HepG2 (cell line): Measurements from ENCODE around the gene SMARCA4. TPM values are rescaled to one million over a fixed set of nuclear protein-coding genes. Genes with fewer than 3 reads are reported as not detected.

Source experiments
- AGO1 ChIP-seq: fragments of 200-400 bp; formaldehyde crosslinking; IDR thresholded peaks from 2 replicates; pipeline ENCODE4 v1.6.1; 2017; ENCODE audit warnings: mild to moderate bottlenecking, low read depth, low read length, moderate library complexity; ENCODE audit not compliant: poor library complexity, severe bottlenecking
- GPN1 ChIP-seq: sonication (generic); formaldehyde crosslinking; IDR thresholded peaks from 2 replicates; pipeline ENCODE4 v1.5.1; 2020; ENCODE audit warnings: missing genetic modification reagents, borderline replicate concordance
- HNRNPK ChIP-seq: fragments of 200-400 bp; formaldehyde crosslinking; IDR thresholded peaks from 2 replicates; pipeline ENCODE4 v1.6.1; 2018; ENCODE audit warnings: low read length, low read depth, moderate library complexity, mild to moderate bottlenecking; ENCODE audit not compliant: poor library complexity, severe bottlenecking
- ZSCAN29 ChIP-seq: sonication (generic); formaldehyde crosslinking; conservative IDR thresholded peaks from 2 replicates; pipeline ENCODE4 v1.4.0; 2020; ENCODE audit warnings: mild to moderate bottlenecking, missing genetic modification reagents
- polyA plus RNA-seq, 8 experiments: library from polyadenylated mRNA; depleted of rRNA in 3 of 8; stranded (reverse) in 7 of 8; unstranded in 1 of 8; fragments of >200 nt; fragmentation: Illumina TruSeq in 4 of 8; extraction: Trizol in 4 of 8; gene quantifications; 2 replicates each; pipeline versions ENCODE4 v1.2.1 to v1.2.3, GENCODE V29; 2011 to 2016; ENCODE audit warnings: low read depth in 4 of 8, missing spikeins in 1 of 8, mixed read lengths in 1 of 8; ENCODE audit not compliant: insufficient read depth in 1 of 8
- total RNA-seq, 5 experiments: library from RNA; depleted of rRNA; stranded (reverse); fragments of >200 nt; fragmentation: Illumina TruSeq; extraction: Trizol; gene quantifications; 2 replicates each; pipeline ENCODE4 v1.2.3, GENCODE V29; 2016; ENCODE audit warnings: low read depth in 1 of 5
- TF ChIP-seq, protein P1 (sequence below): sonication (generic); formaldehyde crosslinking; IDR thresholded peaks from 2 replicates; pipeline ENCODE4 v1.5.0; 2020; ENCODE audit warnings: missing genetic modification reagents
- TF ChIP-seq, protein P2 (sequence below), 2 experiments: sonication (generic) in 1 of 2; formaldehyde crosslinking in 1 of 2; IDR thresholded peaks; 2 replicates each; pipeline versions ENCODE4 v1.5.1 to v1.6.1; 2011 to 2020; ENCODE audit warnings: borderline replicate concordance in 1 of 2, low read depth in 1 of 2, low read length in 1 of 2, mild to moderate bottlenecking in 1 of 2, missing genetic modification reagents in 1 of 2, moderate library complexity in 1 of 2
- TF ChIP-seq, protein P3 (sequence below): sonication (generic); formaldehyde crosslinking; IDR thresholded peaks from 2 replicates; pipeline ENCODE4 v1.8.0; 2022; ENCODE audit warnings: mild to moderate bottlenecking, missing genetic modification reagents, moderate library complexity
- TF ChIP-seq, protein P4 (sequence below): sonication (generic); formaldehyde crosslinking; IDR thresholded peaks from one replicate; pipeline ENCODE4 v1.5.1; 2020; ENCODE audit warnings: mild to moderate bottlenecking, missing genetic modification reagents; ENCODE audit errors: not compliant biosample characterization
- TF ChIP-seq, protein P5 (sequence below): sonication (generic); formaldehyde crosslinking; IDR thresholded peaks from 2 replicates; pipeline ENCODE4 v1.5.1; 2020; ENCODE audit warnings: missing genetic modification reagents, mild to moderate bottlenecking, borderline replicate concordance
- TF ChIP-seq, protein P6 (sequence below): sonication (generic); formaldehyde crosslinking; IDR thresholded peaks from 2 replicates; pipeline ENCODE4 v1.4.0; 2020; ENCODE audit warnings: mild to moderate bottlenecking, missing genetic modification reagents

SMARCA4 gene
- total and polyA plus RNA-seq, 2 of the 13 experiments (the other 11 are each of a cell fraction or from before 2014, with no cell fraction given): 25.4 to 45.9 TPM

DNA sequence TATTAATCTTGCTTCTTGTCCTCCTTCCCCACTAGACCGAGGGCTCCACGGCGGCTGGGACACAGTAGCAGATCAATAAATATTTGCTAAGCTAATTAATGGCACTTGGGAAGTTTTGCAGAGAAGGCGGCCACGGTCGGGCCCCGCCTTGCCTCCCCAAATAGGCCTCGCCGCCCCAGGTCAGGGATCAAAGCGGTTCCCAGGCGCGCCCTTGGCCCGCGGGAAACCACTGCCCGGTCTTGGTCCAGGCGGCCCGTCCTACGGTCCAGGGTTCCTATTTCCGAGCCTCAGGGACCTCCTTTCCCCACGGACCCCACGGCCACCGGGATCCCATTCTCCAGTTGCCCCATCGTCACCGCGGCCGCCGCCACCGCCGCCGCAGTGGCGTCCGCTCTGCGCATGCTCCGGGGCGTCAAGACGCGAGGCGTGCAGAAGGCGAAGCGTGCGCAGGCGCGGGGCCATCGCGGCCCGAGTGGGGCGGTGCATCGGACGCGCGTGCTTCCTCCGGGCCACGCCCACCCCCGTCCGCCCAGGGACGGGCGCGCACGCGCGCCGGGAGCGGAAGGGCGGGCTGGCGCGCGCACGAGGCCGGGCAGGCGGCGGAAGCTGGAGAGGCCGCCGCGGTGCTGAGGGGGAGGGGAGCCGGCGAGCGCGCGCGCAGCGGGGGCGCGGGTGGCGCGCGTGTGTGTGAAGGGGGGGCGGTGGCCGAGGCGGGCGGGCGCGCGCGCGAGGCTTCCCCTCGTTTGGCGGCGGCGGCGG lies at the start of gene SMARCA4 (continued):
- peak; percentile 33 for TF ChIP-seq AGO1
- no peak for TF ChIP-seq ZSCAN29 (CRISPR knock-in tag)
- TF ChIP-seq, protein P1, sequence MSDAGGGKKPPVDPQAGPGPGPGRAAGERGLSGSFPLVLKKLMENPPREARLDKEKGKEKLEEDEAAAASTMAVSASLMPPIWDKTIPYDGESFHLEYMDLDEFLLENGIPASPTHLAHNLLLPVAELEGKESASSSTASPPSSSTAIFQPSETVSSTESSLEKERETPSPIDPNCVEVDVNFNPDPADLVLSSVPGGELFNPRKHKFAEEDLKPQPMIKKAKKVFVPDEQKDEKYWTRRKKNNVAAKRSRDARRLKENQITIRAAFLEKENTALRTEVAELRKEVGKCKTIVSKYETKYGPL: no peak
- no peak; the same call in 1 of the 2 replicates for TF ChIP-seq GPN1
- TF ChIP-seq HNRNPK: no peak
- TF ChIP-seq, protein P2, sequence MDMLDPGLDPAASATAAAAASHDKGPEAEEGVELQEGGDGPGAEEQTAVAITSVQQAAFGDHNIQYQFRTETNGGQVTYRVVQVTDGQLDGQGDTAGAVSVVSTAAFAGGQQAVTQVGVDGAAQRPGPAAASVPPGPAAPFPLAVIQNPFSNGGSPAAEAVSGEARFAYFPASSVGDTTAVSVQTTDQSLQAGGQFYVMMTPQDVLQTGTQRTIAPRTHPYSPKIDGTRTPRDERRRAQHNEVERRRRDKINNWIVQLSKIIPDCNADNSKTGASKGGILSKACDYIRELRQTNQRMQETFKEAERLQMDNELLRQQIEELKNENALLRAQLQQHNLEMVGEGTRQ (IDR thresholded peaks at IDR 0.05; ENCODE audit: low read depth, low read length): no peak
- TF ChIP-seq, protein P2 (CRISPR knock-in tag; IDR thresholded peaks at IDR 0.05; ENCODE audit: borderline replicate concordance): no peak
- TF ChIP-seq, protein P3, sequence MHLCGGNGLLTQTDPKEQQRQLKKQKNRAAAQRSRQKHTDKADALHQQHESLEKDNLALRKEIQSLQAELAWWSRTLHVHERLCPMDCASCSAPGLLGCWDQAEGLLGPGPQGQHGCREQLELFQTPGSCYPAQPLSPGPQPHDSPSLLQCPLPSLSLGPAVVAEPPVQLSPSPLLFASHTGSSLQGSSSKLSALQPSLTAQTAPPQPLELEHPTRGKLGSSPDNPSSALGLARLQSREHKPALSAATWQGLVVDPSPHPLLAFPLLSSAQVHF: 0 out of 2 replicates have a peak, but pooled peaks have one; percentile 33
- TF ChIP-seq, protein P4, sequence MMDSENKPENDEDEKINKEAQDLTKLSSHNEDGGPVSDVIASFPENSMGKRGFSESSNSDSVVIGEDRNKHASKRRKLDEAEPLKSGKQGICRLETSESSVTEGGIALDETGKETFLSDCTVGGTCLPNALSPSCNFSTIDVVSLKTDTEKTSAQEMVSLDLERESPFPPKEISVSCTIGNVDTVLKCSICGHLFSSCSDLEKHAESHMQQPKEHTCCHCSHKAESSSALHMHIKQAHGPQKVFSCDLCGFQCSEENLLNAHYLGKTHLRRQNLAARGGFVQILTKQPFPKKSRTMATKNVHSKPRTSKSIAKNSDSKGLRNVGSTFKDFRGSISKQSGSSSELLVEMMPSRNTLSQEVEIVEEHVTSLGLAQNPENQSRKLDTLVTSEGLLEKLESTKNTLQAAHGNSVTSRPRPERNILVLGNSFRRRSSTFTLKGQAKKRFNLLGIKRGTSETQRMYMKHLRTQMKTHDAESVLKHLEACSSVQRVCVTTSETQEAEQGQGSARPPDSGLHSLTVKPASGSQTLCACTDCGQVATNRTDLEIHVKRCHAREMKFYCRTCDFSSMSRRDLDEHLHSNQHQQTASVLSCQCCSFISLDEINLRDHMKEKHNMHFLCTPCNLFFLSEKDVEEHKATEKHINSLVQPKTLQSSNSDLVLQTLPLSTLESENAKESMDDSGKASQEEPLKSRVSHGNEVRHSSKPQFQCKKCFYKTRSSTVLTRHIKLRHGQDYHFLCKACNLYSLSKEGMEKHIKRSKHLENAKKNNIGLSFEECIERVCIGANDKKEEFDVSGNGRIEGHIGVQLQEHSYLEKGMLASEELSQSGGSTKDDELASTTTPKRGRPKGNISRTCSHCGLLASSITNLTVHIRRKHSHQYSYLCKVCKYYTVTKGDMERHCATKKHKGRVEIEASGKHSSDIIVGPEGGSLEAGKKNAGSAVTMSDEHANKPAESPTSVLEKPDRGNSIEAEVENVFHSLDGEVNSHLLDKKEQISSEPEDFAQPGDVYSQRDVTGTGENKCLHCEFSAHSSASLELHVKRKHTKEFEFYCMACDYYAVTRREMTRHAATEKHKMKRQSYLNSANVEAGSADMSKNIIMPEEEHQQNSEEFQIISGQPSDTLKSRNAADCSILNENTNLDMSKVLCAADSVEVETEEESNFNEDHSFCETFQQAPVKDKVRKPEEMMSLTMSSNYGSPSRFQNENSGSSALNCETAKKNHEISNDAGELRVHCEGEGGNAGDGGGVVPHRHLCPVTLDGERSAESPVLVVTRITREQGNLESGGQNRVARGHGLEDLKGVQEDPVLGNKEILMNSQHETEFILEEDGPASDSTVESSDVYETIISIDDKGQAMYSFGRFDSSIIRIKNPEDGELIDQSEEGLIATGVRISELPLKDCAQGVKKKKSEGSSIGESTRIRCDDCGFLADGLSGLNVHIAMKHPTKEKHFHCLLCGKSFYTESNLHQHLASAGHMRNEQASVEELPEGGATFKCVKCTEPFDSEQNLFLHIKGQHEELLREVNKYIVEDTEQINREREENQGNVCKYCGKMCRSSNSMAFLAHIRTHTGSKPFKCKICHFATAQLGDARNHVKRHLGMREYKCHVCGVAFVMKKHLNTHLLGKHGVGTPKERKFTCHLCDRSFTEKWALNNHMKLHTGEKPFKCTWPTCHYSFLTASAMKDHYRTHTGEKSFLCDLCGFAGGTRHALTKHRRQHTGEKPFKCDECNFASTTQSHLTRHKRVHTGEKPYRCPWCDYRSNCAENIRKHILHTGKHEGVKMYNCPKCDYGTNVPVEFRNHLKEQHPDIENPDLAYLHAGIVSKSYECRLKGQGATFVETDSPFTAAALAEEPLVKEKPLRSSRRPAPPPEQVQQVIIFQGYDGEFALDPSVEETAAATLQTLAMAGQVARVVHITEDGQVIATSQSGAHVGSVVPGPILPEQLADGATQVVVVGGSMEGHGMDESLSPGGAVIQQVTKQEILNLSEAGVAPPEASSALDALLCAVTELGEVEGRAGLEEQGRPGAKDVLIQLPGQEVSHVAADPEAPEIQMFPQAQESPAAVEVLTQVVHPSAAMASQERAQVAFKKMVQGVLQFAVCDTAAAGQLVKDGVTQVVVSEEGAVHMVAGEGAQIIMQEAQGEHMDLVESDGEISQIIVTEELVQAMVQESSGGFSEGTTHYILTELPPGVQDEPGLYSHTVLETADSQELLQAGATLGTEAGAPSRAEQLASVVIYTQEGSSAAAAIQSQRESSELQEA (CRISPR knock-in tag): peak; percentile 84
- TF ChIP-seq, protein P5, sequence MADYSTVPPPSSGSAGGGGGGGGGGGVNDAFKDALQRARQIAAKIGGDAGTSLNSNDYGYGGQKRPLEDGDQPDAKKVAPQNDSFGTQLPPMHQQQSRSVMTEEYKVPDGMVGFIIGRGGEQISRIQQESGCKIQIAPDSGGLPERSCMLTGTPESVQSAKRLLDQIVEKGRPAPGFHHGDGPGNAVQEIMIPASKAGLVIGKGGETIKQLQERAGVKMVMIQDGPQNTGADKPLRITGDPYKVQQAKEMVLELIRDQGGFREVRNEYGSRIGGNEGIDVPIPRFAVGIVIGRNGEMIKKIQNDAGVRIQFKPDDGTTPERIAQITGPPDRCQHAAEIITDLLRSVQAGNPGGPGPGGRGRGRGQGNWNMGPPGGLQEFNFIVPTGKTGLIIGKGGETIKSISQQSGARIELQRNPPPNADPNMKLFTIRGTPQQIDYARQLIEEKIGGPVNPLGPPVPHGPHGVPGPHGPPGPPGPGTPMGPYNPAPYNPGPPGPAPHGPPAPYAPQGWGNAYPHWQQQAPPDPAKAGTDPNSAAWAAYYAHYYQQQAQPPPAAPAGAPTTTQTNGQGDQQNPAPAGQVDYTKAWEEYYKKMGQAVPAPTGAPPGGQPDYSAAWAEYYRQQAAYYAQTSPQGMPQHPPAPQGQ (CRISPR knock-in tag): no peak
- TF ChIP-seq, protein P6, sequence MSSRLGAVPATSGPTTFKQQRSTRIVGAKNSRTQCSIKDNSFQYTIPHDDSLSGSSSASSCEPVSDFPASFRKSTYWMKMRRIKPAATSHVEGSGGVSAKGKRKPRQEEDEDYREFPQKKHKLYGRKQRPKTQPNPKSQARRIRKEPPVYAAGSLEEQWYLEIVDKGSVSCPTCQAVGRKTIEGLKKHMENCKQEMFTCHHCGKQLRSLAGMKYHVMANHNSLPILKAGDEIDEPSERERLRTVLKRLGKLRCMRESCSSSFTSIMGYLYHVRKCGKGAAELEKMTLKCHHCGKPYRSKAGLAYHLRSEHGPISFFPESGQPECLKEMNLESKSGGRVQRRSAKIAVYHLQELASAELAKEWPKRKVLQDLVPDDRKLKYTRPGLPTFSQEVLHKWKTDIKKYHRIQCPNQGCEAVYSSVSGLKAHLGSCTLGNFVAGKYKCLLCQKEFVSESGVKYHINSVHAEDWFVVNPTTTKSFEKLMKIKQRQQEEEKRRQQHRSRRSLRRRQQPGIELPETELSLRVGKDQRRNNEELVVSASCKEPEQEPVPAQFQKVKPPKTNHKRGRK (CRISPR knock-in tag): no peak
